OCI-LY7 (cell line): ENCODE results near the gene LAMA4. TPM values are rescaled to one million over a fixed set of nuclear protein-coding genes. Genes with fewer than 3 reads are reported as not detected.

ENCODE experiments used
- BruUV-seq: library from RNA; stranded (reverse); fragments of 400-500 nt; replicated peaks from 2 replicates; lab custom pipeline; 2021; lab: Mats Ljungman, UMichigan
- CTCF ChIA-PET: fragments of 300-600 bp; sonication (Branson Sonifier 250); formaldehyde crosslinking; loops from one replicate; lab custom pipeline; 2022; ENCODE audit warnings: antibody characterized with exemption; ENCODE audit not compliant: unreplicated experiment; lab: Charles Lee
- POLR2A ChIA-PET: fragments of 300-600 bp; sonication (Branson Sonifier 250); formaldehyde crosslinking; loops from one replicate; lab custom pipeline; 2022; ENCODE audit warnings: antibody characterized with exemption; lab: Charles Lee
- DNase-seq: peaks from one replicate; pipeline ENCODE4 v3.0.0-alpha.2; 2015; ENCODE audit warnings: low spot score
- H2AFZ ChIP-seq: fragments of 200-600 bp; sonication (generic), shearing (Covaris generic); 2 replicates; pipeline ENCODE4 v1.6.1; 2014; ENCODE audit warnings: mild to moderate bottlenecking, antibody characterized with exemption, low read length, moderate library complexity
- H3K27ac ChIP-seq: fragments of 200-600 bp; sonication (generic); 2 replicates; pipeline ENCODE4 v1.5.1; 2014; ENCODE audit warnings: mixed run types, low read depth, mild to moderate bottlenecking, moderate library complexity, low read length, inconsistent platforms; ENCODE audit not compliant: poor library complexity, severe bottlenecking
- H3K36me3 ChIP-seq: fragments of 200-600 bp; sonication (generic); 2 replicates; pipeline ENCODE4 v1.6.1; 2014; ENCODE audit warnings: mild to moderate bottlenecking, antibody characterized with exemption, low read length, moderate library complexity, mixed read lengths; ENCODE audit not compliant: insufficient read depth
- H3K4me1 ChIP-seq: fragments of 200-600 bp; sonication (generic); 2 replicates; pipeline ENCODE4 v1.5.1; 2014; ENCODE audit warnings: mild to moderate bottlenecking, low read length; ENCODE audit not compliant: insufficient read depth, poor library complexity, severe bottlenecking
- H3K4me2 ChIP-seq: fragments of 200-600 bp; sonication (generic); 2 replicates; pipeline ENCODE4 v1.6.1; 2014; ENCODE audit warnings: mild to moderate bottlenecking, low read length
- H3K4me3 ChIP-seq: fragments of 200-600 bp; sonication (generic); 2 replicates; pipeline ENCODE4 v1.5.1; 2014; ENCODE audit warnings: mild to moderate bottlenecking, low read depth, low read length; ENCODE audit not compliant: poor library complexity, severe bottlenecking
- H3K79me2 ChIP-seq: fragments of 200-600 bp; sonication (generic); 2 replicates; pipeline ENCODE4 v1.6.1; 2016; ENCODE audit warnings: low read depth, mild to moderate bottlenecking, low read length, moderate library complexity, mixed read lengths; ENCODE audit not compliant: insufficient read depth
- H3K9me2 ChIP-seq: fragments of 200-600 bp; sonication (generic); 2 replicates; pipeline ENCODE4 v1.6.1; 2016; ENCODE audit warnings: mild to moderate bottlenecking, low read length, mixed read lengths; ENCODE audit not compliant: insufficient read depth
- H3K9me3 ChIP-seq: fragments of 200-600 bp; sonication (generic); 2 replicates; pipeline ENCODE4 v1.6.1; 2014; ENCODE audit warnings: mild to moderate bottlenecking, mixed run types, low read length, mixed read lengths
- H4K20me1 ChIP-seq: fragments of 200-600 bp; sonication (generic); 2 replicates; pipeline ENCODE4 v1.6.1; 2014; ENCODE audit warnings: mild to moderate bottlenecking, antibody characterized with exemption, low read length, moderate library complexity, mixed read lengths; ENCODE audit not compliant: insufficient read depth
- EZH2phosphoT487 ChIP-seq: fragments of 200-600 bp; sonication (generic); IDR thresholded peaks from 2 replicates; pipeline ENCODE4 v1.6.1; 2018; ENCODE audit warnings: low read depth, borderline replicate concordance, mild to moderate bottlenecking, mixed run types, antibody characterized with exemption, low read length, moderate library complexity, mixed read lengths
- intact Hi-C: fragments of 100-400 bp; cut with micrococcal nuclease; formaldehyde crosslinking; loops from one replicate; pipeline ENCODE4 v1.10.0; 2022; ENCODE audit not compliant: unreplicated experiment
- total RNA-seq, 2 experiments: library from RNA; depleted of rRNA in 1 of 2; stranded (reverse); fragments of >200 nt in 1 of 2; shearing (Covaris generic) in 1 of 2; gene quantifications; 2 replicates each; pipeline ENCODE4 v1.2.3, GENCODE V29; 2014 to 2022
- TF ChIP-seq, protein P1 (sequence below): fragments of 200-600 bp; sonication (generic); conservative IDR thresholded peaks from 2 replicates; pipeline ENCODE4 v1.5.1; 2014; ENCODE audit warnings: mild to moderate bottlenecking, antibody characterized with exemption, low read length, moderate library complexity, mixed read lengths

LAMA4 gene
- total RNA-seq, 2 experiments from 2014 or later, result not detected

DNA sequence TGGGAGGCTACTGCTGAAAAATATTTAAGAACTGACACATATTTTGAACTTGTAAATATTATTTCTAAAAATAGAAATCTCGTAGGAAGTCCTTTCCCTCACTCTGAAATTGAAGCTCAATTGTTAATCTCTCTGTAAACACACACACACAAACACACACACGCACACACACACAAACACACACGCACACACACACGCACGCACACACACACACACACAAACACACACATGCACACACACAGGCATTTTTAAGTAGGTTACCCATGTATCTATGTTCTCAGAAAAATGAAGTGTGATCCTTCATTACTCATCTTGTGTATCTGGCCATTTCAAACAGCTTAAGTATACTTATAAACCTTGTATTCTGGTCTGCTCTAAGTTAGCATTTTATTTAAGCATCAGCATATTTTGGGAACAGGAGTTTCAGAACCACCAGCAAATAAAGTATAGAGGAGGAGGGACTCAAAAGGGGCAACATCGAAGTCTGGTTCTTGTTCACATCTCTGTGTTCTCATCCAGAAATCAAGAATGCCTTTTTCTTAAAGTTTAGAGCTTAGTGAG lies 188.9 kb downstream of the LAMA4 start:
- ChIA-PET POLR2A (interaction anchor here (0.7 to 1.2 kb wide), 4 partner anchors 9 to 1613 kb away, joined by 3 to 11 read pairs (median 4); partner anchors contain the start of genes FAM229B and TUBE1), CTCF (no interaction called here)
- H3K9me2 ChIP-seq, result no peaks in the 10 kb centered on the region
- no peak overlapping the region for H3K4me3 ChIP-seq
- peaks cover 3% of the 10 kb centered on the region; the same call in 1 of the 2 replicates for H3K36me3 ChIP-seq
- H2AFZ ChIP-seq, result no peak overlapping the region
- no peaks in the 10 kb centered on the region for H3K9me3 ChIP-seq
- no peak overlapping the region for H3K4me2 ChIP-seq
- no peak overlapping the region for H3K27ac ChIP-seq
- no peaks in the 10 kb centered on the region for H4K20me1 ChIP-seq
- no peaks in the 10 kb centered on the region for H3K79me2 ChIP-seq
- intact Hi-C loops, result no loop called here
- BruUV-seq, result no TSS peak
- no peaks in the 10 kb centered on the region for H3K4me1 ChIP-seq
- TF ChIP-seq, protein P1, sequence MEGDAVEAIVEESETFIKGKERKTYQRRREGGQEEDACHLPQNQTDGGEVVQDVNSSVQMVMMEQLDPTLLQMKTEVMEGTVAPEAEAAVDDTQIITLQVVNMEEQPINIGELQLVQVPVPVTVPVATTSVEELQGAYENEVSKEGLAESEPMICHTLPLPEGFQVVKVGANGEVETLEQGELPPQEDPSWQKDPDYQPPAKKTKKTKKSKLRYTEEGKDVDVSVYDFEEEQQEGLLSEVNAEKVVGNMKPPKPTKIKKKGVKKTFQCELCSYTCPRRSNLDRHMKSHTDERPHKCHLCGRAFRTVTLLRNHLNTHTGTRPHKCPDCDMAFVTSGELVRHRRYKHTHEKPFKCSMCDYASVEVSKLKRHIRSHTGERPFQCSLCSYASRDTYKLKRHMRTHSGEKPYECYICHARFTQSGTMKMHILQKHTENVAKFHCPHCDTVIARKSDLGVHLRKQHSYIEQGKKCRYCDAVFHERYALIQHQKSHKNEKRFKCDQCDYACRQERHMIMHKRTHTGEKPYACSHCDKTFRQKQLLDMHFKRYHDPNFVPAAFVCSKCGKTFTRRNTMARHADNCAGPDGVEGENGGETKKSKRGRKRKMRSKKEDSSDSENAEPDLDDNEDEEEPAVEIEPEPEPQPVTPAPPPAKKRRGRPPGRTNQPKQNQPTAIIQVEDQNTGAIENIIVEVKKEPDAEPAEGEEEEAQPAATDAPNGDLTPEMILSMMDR, result no peak
- no peak for TF ChIP-seq EZH2phosphoT487
- no peak for DNase-seq

DNA sequence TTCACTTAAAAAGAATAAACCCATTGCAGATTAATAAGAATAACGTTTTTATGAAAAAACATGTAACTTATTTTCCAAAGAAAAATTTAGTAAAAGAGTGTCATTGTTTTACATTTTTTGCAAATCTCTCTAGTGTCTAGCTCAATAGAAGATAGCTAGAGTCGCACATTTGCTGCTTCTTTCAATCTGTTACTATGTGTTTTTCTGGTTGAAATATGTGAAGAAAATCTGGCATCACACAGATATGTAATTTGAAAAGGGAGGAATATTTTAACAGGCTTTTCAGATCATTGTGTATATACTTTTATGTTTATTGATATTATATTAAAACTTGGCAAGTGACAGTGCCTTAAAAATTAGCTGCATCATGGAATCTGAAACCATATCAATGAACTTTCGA lies 191.4 kb downstream of the LAMA4 start:
- Histone ChIP-seq H3K79me2 (no peaks in the 10 kb centered on the region), H3K36me3 (no peaks in the 10 kb centered on the region), H3K4me3 (no peak overlapping the region), H3K4me2 (no peak overlapping the region), H3K9me2 (no peaks in the 10 kb centered on the region), H3K9me3 (no peaks in the 10 kb centered on the region), H3K4me1 (no peaks in the 10 kb centered on the region), H2AFZ (no peak overlapping the region), H4K20me1 (no peaks in the 10 kb centered on the region), H3K27ac (no peak overlapping the region)
- ChIA-PET POLR2A (no interaction called here), CTCF (no interaction called here)
- BruUV-seq, result no TSS peak
- TF ChIP-seq, protein P1, result no peak
- TF ChIP-seq EZH2phosphoT487, result no peak
- intact Hi-C loops, result no loop called here
- no peak for DNase-seq

DNA sequence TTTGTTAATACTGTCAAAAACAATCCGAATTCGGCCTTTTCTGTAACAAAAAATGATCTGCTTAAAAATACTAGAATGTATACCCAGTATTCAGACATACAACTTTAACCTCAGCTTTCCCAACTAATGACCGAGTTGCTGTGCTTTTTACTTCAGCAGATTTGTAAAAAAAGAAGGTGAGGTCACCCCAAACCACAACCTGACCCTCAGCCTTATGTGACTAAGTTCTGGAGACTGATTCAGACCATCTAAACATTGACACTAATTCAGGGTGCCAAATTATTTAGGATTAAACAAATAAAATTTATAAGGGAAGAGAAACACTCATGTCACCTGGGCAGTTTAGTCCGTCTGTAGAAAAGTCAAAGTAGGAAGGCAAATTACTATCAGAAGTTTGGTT lies 192.8 kb downstream of the LAMA4 start:
- no peak overlapping the region for H3K4me3 ChIP-seq
- no peak overlapping the region for H2AFZ ChIP-seq
- H3K79me2 ChIP-seq, result no peaks in the 10 kb centered on the region
- H3K36me3 ChIP-seq, result no peaks in the 10 kb centered on the region
- H3K9me3 ChIP-seq, result no peaks in the 10 kb centered on the region
- no peak overlapping the region for H3K27ac ChIP-seq
- POLR2A ChIA-PET, result interaction anchor here (0.7 to 1.4 kb wide), 3 partner anchors 10 to 26 kb away, joined by 3 to 4 read pairs (median 3); partner anchors contain the start of genes FAM229B and TUBE1
- no peaks in the 10 kb centered on the region for H4K20me1 ChIP-seq
- H3K4me2 ChIP-seq, result no peak overlapping the region
- no peaks in the 10 kb centered on the region for H3K9me2 ChIP-seq
- TF ChIP-seq EZH2phosphoT487, result no peak
- TF ChIP-seq, protein P1, result no peak
- no peak for DNase-seq
- no peaks in the 10 kb centered on the region for H3K4me1 ChIP-seq
- BruUV-seq, result no TSS peak
- intact Hi-C loops, result no loop called here
- CTCF ChIA-PET, result no interaction called here
